GM23338 (cell line): ENCODE measurements around the gene RBPJ.

Experiments
- CREB1 ChIP-seq: fragments of 250-450 bp; sonication (Bioruptor Pico); IDR thresholded peaks from 2 replicates; pipeline ENCODE4 v1.5.0; 2020; ENCODE audit warnings: low read depth, mild to moderate bottlenecking, moderate library complexity
- EZH2 ChIP-seq: fragments of 200-600 bp; sonication (generic); IDR thresholded peaks from one replicate; pipeline ENCODE4 v1.8.0; 2017; ENCODE audit warnings: antibody characterized with exemption, mild to moderate bottlenecking, low read depth; ENCODE audit not compliant: unreplicated experiment
- EZH2phosphoT487 ChIP-seq: fragments of 200-600 bp; sonication (generic); IDR thresholded peaks from one replicate; pipeline ENCODE4 v1.8.1; 2018; ENCODE audit warnings: antibody characterized with exemption; ENCODE audit not compliant: unreplicated experiment
- JUNB ChIP-seq: IDR thresholded peaks from one replicate; pipeline ENCODE4 v1.6.1; 2016; ENCODE audit warnings: antibody characterized with exemption; ENCODE audit not compliant: unreplicated experiment
- NANOG ChIP-seq: IDR thresholded peaks from 2 replicates; pipeline ENCODE4 v1.6.1; 2016; ENCODE audit warnings: antibody characterized with exemption, borderline replicate concordance
- POLR2AphosphoS5 ChIP-seq: IDR thresholded peaks from 2 replicates; pipeline ENCODE4 v1.6.1; 2016; ENCODE audit warnings: antibody characterized with exemption, low read depth
- STAT1 ChIP-seq: IDR thresholded peaks from one replicate; pipeline ENCODE4 v1.6.1; 2016; ENCODE audit warnings: antibody characterized with exemption; ENCODE audit not compliant: unreplicated experiment
- ZNF331 ChIP-seq: fragments of 250-450 bp; sonication (Bioruptor Pico); IDR thresholded peaks from 2 replicates; pipeline ENCODE4 v1.5.0; 2020; ENCODE audit warnings: low read depth, mild to moderate bottlenecking, moderate library complexity
- TF ChIP-seq, protein P1 (sequence below), 2 experiments: fragments of 200-600 bp in 1 of 2; sonication (generic) in 1 of 2; conservative IDR thresholded peaks; 2 replicates each; pipeline versions ENCODE4 v1.5.1 to v1.6.1; 2016 to 2017; ENCODE audit warnings: antibody characterized with exemption in 2 of 2, low read depth in 2 of 2, mild to moderate bottlenecking in 2 of 2, moderate library complexity in 1 of 2
- TF ChIP-seq, protein P2 (sequence below): IDR thresholded peaks from one replicate; pipeline ENCODE4 v1.6.1; 2018; ENCODE audit warnings: antibody characterized with exemption; ENCODE audit not compliant: unreplicated experiment
- TF ChIP-seq, protein P3 (sequence below): fragments of 250-450 bp; sonication (Bioruptor Pico); IDR thresholded peaks from 2 replicates; pipeline ENCODE4 v1.5.0; 2020; ENCODE audit warnings: mild to moderate bottlenecking, moderate library complexity

DNA sequence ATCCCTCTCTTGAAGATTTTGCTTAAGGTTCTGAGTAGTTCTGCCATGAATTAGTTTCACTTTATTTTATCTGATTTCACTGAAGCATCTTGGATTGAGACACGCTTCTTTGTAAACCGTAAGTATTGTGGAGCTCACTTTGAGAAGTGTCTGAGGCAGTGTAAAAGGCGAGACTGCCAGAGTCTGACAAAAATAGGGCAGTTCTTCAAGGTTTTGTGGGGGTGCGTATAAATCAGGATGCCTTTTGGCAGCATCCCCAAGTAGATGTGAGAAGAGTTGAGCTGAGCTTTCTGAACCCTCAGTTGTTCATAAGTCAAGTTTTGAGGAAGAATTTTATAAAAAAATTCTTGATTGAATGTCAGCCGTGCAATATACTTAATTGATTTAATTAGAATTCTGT, 76.3 kb downstream of the RBPJ start:
- TF ChIP-seq, protein P1, sequence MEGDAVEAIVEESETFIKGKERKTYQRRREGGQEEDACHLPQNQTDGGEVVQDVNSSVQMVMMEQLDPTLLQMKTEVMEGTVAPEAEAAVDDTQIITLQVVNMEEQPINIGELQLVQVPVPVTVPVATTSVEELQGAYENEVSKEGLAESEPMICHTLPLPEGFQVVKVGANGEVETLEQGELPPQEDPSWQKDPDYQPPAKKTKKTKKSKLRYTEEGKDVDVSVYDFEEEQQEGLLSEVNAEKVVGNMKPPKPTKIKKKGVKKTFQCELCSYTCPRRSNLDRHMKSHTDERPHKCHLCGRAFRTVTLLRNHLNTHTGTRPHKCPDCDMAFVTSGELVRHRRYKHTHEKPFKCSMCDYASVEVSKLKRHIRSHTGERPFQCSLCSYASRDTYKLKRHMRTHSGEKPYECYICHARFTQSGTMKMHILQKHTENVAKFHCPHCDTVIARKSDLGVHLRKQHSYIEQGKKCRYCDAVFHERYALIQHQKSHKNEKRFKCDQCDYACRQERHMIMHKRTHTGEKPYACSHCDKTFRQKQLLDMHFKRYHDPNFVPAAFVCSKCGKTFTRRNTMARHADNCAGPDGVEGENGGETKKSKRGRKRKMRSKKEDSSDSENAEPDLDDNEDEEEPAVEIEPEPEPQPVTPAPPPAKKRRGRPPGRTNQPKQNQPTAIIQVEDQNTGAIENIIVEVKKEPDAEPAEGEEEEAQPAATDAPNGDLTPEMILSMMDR (conservative IDR thresholded peaks at IDR 0.05; ENCODE audit: low read depth in 2 of 2), result no peak
- TF ChIP-seq EZH2phosphoT487, result no peak
- TF ChIP-seq, protein P2, sequence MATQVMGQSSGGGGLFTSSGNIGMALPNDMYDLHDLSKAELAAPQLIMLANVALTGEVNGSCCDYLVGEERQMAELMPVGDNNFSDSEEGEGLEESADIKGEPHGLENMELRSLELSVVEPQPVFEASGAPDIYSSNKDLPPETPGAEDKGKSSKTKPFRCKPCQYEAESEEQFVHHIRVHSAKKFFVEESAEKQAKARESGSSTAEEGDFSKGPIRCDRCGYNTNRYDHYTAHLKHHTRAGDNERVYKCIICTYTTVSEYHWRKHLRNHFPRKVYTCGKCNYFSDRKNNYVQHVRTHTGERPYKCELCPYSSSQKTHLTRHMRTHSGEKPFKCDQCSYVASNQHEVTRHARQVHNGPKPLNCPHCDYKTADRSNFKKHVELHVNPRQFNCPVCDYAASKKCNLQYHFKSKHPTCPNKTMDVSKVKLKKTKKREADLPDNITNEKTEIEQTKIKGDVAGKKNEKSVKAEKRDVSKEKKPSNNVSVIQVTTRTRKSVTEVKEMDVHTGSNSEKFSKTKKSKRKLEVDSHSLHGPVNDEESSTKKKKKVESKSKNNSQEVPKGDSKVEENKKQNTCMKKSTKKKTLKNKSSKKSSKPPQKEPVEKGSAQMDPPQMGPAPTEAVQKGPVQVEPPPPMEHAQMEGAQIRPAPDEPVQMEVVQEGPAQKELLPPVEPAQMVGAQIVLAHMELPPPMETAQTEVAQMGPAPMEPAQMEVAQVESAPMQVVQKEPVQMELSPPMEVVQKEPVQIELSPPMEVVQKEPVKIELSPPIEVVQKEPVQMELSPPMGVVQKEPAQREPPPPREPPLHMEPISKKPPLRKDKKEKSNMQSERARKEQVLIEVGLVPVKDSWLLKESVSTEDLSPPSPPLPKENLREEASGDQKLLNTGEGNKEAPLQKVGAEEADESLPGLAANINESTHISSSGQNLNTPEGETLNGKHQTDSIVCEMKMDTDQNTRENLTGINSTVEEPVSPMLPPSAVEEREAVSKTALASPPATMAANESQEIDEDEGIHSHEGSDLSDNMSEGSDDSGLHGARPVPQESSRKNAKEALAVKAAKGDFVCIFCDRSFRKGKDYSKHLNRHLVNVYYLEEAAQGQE, result no peak
- no peak for TF ChIP-seq POLR2AphosphoS5
- TF ChIP-seq EZH2, result no peak
- no peak for TF ChIP-seq CREB1 (CRISPR knock-in tag)
- no peak for TF ChIP-seq JUNB
- TF ChIP-seq NANOG, result no peak
- TF ChIP-seq ZNF331, result no peak
- TF ChIP-seq, protein P3, sequence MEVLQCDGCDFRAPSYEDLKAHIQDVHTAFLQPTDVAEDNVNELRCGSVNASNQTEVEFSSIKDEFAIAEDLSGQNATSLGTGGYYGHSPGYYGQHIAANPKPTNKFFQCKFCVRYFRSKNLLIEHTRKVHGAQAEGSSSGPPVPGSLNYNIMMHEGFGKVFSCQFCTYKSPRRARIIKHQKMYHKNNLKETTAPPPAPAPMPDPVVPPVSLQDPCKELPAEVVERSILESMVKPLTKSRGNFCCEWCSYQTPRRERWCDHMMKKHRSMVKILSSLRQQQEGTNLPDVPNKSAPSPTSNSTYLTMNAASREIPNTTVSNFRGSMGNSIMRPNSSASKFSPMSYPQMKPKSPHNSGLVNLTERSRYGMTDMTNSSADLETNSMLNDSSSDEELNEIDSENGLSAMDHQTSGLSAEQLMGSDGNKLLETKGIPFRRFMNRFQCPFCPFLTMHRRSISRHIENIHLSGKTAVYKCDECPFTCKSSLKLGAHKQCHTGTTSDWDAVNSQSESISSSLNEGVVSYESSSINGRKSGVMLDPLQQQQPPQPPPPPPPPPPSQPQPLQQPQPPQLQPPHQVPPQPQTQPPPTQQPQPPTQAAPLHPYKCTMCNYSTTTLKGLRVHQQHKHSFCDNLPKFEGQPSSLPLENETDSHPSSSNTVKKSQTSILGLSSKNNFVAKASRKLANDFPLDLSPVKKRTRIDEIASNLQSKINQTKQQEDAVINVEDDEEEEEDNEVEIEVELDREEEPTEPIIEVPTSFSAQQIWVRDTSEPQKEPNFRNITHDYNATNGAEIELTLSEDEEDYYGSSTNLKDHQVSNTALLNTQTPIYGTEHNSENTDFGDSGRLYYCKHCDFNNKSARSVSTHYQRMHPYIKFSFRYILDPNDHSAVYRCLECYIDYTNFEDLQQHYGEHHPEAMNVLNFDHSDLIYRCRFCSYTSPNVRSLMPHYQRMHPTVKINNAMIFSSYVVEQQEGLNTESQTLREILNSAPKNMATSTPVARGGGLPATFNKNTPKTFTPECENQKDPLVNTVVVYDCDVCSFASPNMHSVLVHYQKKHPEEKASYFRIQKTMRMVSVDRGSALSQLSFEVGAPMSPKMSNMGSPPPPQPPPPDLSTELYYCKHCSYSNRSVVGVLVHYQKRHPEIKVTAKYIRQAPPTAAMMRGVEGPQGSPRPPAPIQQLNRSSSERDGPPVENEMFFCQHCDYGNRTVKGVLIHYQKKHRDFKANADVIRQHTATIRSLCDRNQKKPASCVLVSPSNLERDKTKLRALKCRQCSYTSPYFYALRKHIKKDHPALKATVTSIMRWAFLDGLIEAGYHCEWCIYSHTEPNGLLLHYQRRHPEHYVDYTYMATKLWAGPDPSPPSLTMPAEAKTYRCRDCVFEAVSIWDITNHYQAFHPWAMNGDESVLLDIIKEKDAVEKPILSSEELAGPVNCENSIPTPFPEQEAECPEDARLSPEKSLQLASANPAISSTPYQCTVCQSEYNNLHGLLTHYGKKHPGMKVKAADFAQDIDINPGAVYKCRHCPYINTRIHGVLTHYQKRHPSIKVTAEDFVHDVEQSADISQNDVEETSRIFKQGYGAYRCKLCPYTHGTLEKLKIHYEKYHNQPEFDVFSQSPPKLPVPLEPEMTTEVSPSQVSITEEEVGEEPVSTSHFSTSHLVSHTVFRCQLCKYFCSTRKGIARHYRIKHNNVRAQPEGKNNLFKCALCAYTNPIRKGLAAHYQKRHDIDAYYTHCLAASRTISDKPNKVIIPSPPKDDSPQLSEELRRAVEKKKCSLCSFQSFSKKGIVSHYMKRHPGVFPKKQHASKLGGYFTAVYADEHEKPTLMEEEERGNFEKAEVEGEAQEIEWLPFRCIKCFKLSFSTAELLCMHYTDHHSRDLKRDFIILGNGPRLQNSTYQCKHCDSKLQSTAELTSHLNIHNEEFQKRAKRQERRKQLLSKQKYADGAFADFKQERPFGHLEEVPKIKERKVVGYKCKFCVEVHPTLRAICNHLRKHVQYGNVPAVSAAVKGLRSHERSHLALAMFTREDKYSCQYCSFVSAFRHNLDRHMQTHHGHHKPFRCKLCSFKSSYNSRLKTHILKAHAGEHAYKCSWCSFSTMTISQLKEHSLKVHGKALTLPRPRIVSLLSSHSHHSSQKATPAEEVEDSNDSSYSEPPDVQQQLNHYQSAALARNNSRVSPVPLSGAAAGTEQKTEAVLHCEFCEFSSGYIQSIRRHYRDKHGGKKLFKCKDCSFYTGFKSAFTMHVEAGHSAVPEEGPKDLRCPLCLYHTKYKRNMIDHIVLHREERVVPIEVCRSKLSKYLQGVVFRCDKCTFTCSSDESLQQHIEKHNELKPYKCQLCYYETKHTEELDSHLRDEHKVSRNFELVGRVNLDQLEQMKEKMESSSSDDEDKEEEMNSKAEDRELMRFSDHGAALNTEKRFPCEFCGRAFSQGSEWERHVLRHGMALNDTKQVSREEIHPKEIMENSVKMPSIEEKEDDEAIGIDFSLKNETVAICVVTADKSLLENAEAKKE, result no peak
- TF ChIP-seq STAT1, result no peak
